Measurements from ENCODE around the gene CEP164.
"Not testable (repeated sequence)": the region's sequence is repeated elsewhere in the genome, so short reads cannot be mapped to it uniquely, and the experiment has no call there.

Gene CEP164

DNA sequence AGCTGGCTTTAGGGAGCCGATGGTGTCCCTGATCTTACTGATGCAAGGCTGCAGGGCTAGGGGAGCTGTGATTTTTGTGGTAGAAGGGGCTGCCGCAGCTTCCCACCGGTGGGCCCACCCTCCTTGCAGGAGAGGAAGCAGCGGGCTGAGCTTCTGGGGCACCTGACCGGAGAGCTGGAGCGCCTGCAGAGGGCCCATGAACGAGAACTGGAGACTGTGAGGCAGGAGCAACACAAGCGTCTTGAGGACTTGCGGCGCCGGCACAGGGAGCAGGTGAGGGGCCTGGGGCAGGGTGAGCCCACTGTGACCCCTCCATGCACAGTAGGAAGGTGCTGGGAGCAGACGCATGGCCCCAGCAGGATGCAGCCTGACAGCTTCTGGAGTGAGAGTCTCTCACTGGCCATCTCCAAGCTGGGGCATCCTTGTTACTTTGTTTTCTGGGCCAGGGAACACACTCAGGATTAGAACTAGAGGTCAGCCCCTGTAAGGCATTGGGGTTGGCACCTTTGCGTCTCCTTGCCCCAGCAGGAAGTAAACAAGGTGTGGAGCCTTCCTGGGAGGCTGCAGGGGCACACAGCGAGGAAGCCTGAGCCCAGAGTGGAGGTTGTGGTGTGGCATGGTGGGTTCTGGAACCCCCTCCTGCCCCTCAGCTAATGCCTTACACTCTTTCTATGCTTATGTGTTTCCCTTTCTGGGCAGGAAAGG is 66.7 kb downstream of the CEP164 start:
- H3K27ac ChIP-seq: no peak overlapping the region
- no peak for DNase-seq (ENCODE audit: low spot score)
- no peak for TF ChIP-seq CTCF (conservative IDR thresholded peaks at IDR 0.05; ENCODE audit: low read depth)
- CTCF ChIA-PET: no interaction called here
- POLR2A ChIA-PET (ENCODE audit: low non-redundant PET): no interaction called here

- DNase-seq (ENCODE audit: low spot score): no peak
- ChIA-PET CTCF (no interaction called here), POLR2A (ENCODE audit: low non-redundant PET) (no interaction called here)
- TF ChIP-seq CTCF (conservative IDR thresholded peaks at IDR 0.05; ENCODE audit: low read depth): no peak
- no peak overlapping the region for H3K27ac ChIP-seq
Observed at GRCh38 chr11:117395476-117395875, 67.8 kb downstream of the CEP164 start.

- POLR2A ChIA-PET (ENCODE audit: low non-redundant PET): no interaction called here
- CTCF ChIA-PET: no interaction called here
- no peak for TF ChIP-seq CTCF (conservative IDR thresholded peaks at IDR 0.05; ENCODE audit: low read depth)
Observed at GRCh38 chr11:117396970-117397369, 69.3 kb downstream of the CEP164 start.

DNA sequence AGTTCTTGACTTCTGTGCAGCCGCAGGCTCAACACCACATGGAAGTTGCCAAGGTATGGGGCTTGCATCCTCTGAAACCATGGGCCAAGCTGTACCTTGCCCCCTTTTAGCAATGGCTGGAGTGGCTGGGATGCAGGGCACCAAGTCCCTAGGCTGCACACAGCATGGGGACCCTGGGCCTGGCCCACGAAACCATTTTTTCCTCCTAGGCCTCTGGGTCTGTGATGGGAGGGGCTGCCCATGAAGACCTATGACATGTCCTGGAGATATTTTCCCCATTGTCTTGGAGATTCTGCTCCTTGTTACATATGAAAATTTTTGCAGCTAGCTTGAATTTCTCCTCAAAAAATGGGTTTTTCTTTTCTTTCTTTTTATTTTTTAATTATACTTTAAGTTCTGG is 71.0 kb downstream of the CEP164 start:
- DNase-seq (ENCODE audit: low spot score); POLR2A ChIA-PET (ENCODE audit: low non-redundant PET); CTCF ChIA-PET; H3K27ac ChIP-seq: not testable (repeated sequence)

More at GRCh38 chr11:117396970-117397369, 69.3 kb downstream of the CEP164 start:
- no peak overlapping the region for H3K27ac ChIP-seq
- no peak for DNase-seq (ENCODE audit: low spot score)

DNA sequence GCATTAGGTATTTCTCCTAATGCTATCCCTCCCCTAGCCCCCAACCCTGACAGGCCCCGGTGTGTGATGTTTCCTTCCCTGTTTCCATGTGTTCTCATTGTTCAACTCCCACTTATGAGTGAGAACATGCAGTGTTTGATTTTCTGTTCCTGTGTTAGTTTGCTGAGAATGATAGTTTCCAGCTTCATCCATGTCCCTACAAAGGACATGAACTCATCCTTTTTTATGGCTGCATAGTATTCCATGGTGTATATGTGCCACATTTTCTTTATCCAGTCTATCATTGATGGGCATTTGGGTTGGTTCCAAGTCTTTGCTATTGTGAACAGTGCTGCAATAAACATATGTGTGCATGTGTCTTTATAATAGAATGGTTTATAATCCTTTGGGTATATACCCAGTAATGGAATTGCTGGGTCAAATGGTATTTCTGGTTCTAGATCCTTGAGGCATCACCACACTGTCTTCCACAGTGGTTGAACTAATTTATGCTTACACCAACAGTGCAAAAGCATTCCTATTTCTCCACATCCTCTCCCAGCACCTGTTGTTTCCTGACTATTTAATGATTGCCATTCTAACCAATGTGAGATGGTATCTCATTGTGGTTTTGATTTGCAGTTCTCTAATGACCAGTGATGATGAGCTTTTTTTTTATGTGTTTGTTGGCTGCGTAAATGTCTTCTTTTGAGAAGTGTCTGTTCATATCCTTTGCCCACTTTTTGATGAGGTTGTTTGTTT is 71.6 kb downstream of the CEP164 start:
- POLR2A ChIA-PET (ENCODE audit: low non-redundant PET); H3K27ac ChIP-seq; DNase-seq (ENCODE audit: low spot score): not testable (repeated sequence)
- CTCF ChIA-PET: interaction anchor here (0.6 kb wide), 1 partner anchor 15 kb away, joined by 3 read pairs; no protein-coding TSS in a partner anchor

DNA sequence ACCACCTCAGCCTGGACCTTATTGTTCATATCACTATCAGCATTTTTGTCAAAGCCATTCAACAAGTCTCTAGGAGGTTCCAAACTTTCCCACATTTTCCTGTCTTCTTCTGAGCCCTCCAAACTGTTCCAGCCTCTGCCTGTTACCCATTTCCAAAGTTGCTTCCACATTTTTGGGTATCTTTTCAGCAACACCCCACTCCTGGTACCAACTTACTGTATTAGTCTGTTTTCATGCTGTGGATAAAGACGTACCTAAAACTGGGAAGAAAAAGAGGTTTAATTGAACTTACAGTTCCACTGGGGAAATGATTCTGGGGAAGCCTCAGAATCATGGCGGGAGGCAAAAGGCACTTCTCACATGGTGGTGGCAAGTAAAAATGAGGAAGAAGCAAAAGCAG is 78.2 kb downstream of the CEP164 start:
- POLR2A ChIA-PET (ENCODE audit: low non-redundant PET); DNase-seq (ENCODE audit: low spot score); CTCF ChIA-PET; H3K27ac ChIP-seq: not testable (repeated sequence)

DNA sequence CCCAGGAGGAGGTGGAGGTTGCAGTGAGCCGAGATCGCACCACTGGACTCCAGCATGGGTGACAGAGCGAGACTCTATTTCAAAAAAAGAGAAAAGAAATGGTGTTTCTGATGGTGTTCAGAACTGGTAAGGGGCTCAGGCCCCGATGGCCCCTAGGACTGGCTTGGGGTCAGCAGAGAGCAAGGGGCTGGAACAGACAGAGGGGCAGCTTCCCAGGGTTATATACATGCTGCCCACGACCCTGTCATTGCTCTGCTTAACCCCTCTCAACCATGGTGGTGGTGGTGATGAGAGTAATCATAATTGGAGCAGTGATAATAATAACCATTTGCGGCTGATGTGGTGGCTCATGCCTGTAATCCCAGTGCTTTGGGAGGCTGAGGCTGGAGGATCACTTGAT is 79.4 kb downstream of the CEP164 start:
- no peak for DNase-seq (ENCODE audit: low spot score)
- no peak overlapping the region for H3K27ac ChIP-seq
- no peak for TF ChIP-seq CTCF (conservative IDR thresholded peaks at IDR 0.05; ENCODE audit: low read depth)
- CTCF ChIA-PET: no interaction called here
- POLR2A ChIA-PET (ENCODE audit: low non-redundant PET): interaction anchor here (0.7 kb wide), 1 partner anchor 70 kb away, joined by 5 read pairs; no protein-coding TSS in a partner anchor

- DNase-seq (ENCODE audit: low spot score): no peak
- ChIA-PET POLR2A (ENCODE audit: low non-redundant PET) (no interaction called here), CTCF (no interaction called here)
- H3K27ac ChIP-seq: no peak overlapping the region
- no peak for TF ChIP-seq CTCF (conservative IDR thresholded peaks at IDR 0.05; ENCODE audit: low read depth)
Observed at GRCh38 chr11:117408356-117408755, 80.7 kb downstream of the CEP164 start.
